Small intestine (tissue), 7 donors: ENCODE measurements around the gene DESI2. TPM values are rescaled to one million over a fixed set of nuclear protein-coding genes. Genes with fewer than 3 reads are reported as not detected.
A peak's percentile ranks its signal among the peaks of the same experiment; 100 is the strongest.

ENCODE experiments used
- DNase-seq, 2 donors: peaks; one replicate each; pipeline versions ENCODE4 v3.0.0 to v3.0.0-alpha.2; 2013
- FAIRE-seq: peaks from 2 replicates; lab custom pipeline; 2012; peaks lifted over from hg19 to GRCh38; lab: Jason Lieb, UNC
- H3K27ac ChIP-seq, 3 donors: one replicate each; pipeline ENCODE4 v1.5.1; 2013; ENCODE audit warnings: low read length in 2 of 3, mild to moderate bottlenecking in 2 of 3, control low read depth in 1 of 3, inconsistent platforms in 1 of 3, low read depth in 1 of 3, moderate library complexity in 1 of 3
- H3K27me3 ChIP-seq, 3 donors: one replicate each; pipeline ENCODE4 v1.6.1; 2013; ENCODE audit warnings: low read length in 3 of 3, inconsistent platforms in 1 of 3; ENCODE audit not compliant: control insufficient read depth in 3 of 3, insufficient read depth in 3 of 3
- H3K36me3 ChIP-seq, 3 donors: one replicate each; pipeline ENCODE4 v1.6.1; 2013; ENCODE audit warnings: low read length in 3 of 3, inconsistent platforms in 1 of 3, low read depth in 1 of 3, mild to moderate bottlenecking in 1 of 3, moderate library complexity in 1 of 3; ENCODE audit not compliant: control insufficient read depth in 3 of 3, insufficient read depth in 2 of 3
- H3K4me1 ChIP-seq, 3 donors: one replicate each; pipeline ENCODE4 v1.6.1; 2013; ENCODE audit warnings: low read length in 2 of 3, inconsistent platforms in 1 of 3, low read depth in 1 of 3, mild to moderate bottlenecking in 1 of 3, moderate library complexity in 1 of 3; ENCODE audit not compliant: control insufficient read depth in 3 of 3, insufficient read depth in 2 of 3
- H3K4me3 ChIP-seq, 3 donors: one replicate each; pipeline ENCODE4 v1.5.1; 2013; ENCODE audit warnings: low read length in 3 of 3, control low read depth in 1 of 3, inconsistent platforms in 1 of 3, low read depth in 1 of 3, mild to moderate bottlenecking in 1 of 3, moderate library complexity in 1 of 3
- H3K9me3 ChIP-seq, 2 donors: one replicate each; pipeline ENCODE4 v1.6.1; 2013; ENCODE audit warnings: low read depth in 1 of 2, low read length in 1 of 2; ENCODE audit not compliant: control insufficient read depth in 2 of 2, insufficient read depth in 1 of 2
- WGBS, 3 donors: extraction: QIAGEN DNeasy Blood & Tissue Kit; methylation state at CpG; one replicate each; pipeline ENCODE4 v1.1.7; 2013; 5-methylcytosine and 5-hydroxymethylcytosine counted together
- polyA plus RNA-seq, 4 donors: library from polyadenylated mRNA; stranded (reverse) in 3 of 4; unstranded in 1 of 4; fragments of 200-250 nt in 3 of 4; fragments of 120-200 nt in 1 of 4; gene quantifications; one replicate each; pipeline versions ENCODE4 v1.2.1 to v1.2.3, GENCODE V29; 2013
- donor health status: healthy with polysubstance abuse.
- donor health status: control.
- donor health status: control.
- donor health status: Bipolar disorder and iron deficiency.
- donor health status: healthy.

DESI2 gene
- polyA plus RNA-seq, 4 donors = 14.1 to 21.4 (median 17.7) TPM

DNA sequence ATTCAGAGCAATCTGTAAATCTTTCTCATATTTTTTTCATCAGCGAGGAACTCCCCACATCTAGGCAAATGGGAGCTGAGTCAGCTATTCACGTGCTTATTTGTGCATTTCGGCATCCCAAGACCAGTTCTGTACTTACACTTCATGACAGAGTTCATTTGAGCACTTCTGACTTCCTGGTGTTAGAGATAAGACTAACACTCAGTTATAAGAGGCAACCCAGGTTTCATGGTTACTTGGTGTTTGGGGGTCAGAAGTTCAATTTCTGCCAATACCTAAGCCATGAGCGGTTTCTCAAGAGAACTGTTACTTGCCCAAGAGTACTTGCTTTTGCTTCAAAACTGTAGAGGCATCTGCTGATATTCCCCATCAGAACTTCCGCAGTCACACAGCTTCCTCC is 24.1 kb upstream of the DESI2 start:
- no peaks in the 10 kb centered on the region for H3K27me3 ChIP-seq
- WGBS, 3 donors = 48 to 73% (median 67%) methylated on average over 5 of the region's 5 CpGs
- no peak overlapping the region for H3K27ac ChIP-seq
- H3K4me3 ChIP-seq = no peak overlapping the region
- no peak for FAIRE-seq
- H3K4me1 ChIP-seq = no peaks in the 10 kb centered on the region
- peak; percentile 20 to 58 for DNase-seq
- H3K36me3 ChIP-seq = no peaks in the 10 kb centered on the region
- H3K9me3 ChIP-seq = no peaks in the 10 kb centered on the region

DNA sequence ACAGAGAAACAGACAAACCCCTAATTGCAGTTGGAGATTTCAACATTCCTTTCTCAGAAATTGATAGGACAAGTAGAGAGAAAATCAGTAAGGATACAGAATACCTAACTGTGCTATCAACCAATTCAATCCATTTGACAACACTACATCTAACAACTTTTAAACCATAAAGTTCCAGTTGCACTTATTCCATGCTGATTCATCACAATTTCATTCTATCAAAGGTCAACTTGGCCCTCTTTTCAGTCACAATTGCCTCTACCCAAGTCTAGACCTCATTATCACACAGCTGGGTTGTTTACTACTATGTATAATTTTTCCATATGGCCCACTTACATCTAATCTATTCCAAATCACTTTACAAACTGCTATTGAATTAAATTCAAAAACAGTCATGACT is 19.8 kb upstream of the DESI2 start:
- no peak for FAIRE-seq
- H3K36me3 ChIP-seq = no peaks in the 10 kb centered on the region
- H3K4me1 ChIP-seq = no peaks in the 10 kb centered on the region
- H3K27ac ChIP-seq = no peak overlapping the region
- H3K4me3 ChIP-seq = no peak overlapping the region
- H3K9me3 ChIP-seq = no peaks in the 10 kb centered on the region
- no peak for DNase-seq
- no peaks in the 10 kb centered on the region for H3K27me3 ChIP-seq

DNA sequence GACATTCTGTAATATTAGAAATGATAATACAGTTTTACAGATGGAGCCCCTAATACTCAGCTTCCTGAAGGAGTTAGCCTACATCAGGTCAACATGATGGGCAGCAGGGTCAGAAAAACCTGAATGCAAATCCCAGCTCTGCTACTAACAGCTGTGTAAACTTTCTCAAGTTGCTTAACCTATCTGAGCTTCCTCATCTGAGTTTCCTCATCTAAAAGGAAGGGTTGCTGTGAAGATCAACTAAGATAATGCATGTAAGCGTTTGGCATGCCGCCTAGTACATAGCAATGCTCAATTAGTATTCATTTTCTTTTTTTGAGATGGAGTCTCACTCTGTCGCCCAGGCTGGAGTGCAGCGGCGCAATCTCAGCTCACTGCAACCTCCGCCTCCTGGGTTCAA is 18.4 kb upstream of the DESI2 start:
- Histone ChIP-seq H3K36me3 (no peaks in the 10 kb centered on the region), H3K9me3 (no peaks in the 10 kb centered on the region), H3K27me3 (no peaks in the 10 kb centered on the region), H3K4me1 (no peaks in the 10 kb centered on the region), H3K4me3 (no peak overlapping the region), H3K27ac (no peak overlapping the region)
- FAIRE-seq (no peak), DNase-seq (no peak)
- 92 to 95% (median 94%) methylated on average over 6 of the region's 6 CpGs for WGBS, 3 donors

DNA sequence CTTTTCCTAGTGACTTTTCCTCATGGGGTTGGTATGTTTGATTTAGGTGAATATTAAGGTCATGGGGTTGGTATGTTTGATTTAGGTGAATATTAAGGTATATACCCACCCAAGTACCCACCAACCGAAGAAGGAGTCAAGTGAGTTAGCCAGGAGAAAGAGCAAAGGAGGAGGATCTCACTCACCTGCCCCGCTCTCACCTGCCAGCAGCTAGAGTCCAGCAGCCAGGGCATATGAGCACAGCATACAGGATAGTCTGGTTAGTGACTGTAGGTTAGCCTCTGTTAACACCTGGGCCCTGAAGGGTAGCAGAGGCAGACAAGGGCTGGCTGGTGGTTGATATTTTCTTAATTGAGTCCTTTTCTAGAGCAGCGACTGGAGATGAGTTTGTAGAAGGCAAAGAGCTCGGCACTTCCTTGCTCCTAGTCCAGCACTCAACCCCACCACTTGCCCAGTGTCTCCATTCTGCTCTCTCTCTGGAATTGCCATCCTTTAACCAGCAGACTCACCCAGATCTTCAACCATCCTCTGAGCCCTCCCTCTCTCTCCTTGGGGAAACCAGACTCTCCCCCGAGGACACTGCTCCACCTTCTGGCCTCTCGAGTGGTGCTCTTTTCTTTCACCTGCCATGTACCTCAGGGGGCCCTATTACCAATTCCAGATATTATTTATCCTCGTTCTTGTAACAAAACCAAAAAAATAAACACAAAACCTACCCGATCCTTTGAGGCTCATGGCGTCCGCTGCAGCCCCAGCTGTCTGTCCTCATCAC is 16.3 kb upstream of the DESI2 start:
- DNase-seq = no peak
- no peaks in the 10 kb centered on the region for H3K27me3 ChIP-seq
- H3K36me3 ChIP-seq = no peaks in the 10 kb centered on the region
- H3K9me3 ChIP-seq = no peaks in the 10 kb centered on the region
- no peaks in the 10 kb centered on the region for H3K4me1 ChIP-seq
- 85 to 92% (median 88%) methylated on average over 10 of the region's 10 CpGs for WGBS, 3 donors
- FAIRE-seq = no peak
- H3K4me3 ChIP-seq = no peak overlapping the region
- no peak overlapping the region for H3K27ac ChIP-seq

DNA sequence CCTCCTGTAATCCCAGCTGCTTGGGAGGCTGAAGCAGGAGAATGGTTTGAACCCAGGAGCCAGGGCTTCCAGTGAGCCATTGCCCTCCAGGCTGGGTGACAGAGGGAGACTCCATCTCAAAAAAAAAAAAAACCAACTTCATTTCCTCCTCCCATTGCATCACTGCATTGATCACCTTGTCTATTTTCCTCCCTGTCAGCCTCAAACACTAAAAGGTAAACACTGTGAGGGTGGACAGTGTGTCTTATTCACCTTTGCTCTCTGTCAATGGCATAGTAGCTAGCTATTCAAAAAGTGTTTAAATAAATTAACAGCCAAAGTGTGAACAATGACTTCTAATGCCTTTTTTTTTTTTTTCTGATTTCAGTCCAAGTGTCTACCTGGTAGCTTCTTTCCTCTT is 13.4 kb upstream of the DESI2 start:
- Histone ChIP-seq H3K4me3 (no peak overlapping the region), H3K27ac (no peak overlapping the region), H3K4me1 (no peaks in the 10 kb centered on the region), H3K9me3 (no peaks in the 10 kb centered on the region), H3K36me3 (no peaks in the 10 kb centered on the region), H3K27me3 (peaks cover 0 to 3% (median 0%) of the 10 kb centered on the region in 3 donors)
- FAIRE-seq (no peak), DNase-seq (no peak)

DNA sequence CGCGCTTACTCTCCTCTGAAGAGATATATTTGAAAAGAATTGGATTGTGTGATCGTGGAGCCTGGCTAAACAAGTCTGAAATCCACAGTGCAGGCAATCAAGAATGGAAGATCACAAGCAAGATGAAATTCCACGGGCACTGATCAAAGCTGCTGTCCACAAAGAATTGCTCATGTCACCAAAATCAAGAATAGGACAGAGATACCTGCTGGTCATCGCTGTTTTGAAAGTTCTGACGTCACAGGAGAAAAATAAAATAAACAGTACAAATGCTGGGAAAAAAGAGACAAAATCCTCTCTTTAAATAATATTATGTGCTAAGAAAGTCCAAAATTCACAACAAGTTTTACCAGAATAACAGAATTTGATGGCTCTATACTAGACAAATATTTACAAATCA is 12.0 kb upstream of the DESI2 start:
- Histone ChIP-seq H3K4me3 (no peak overlapping the region), H3K36me3 (no peaks in the 10 kb centered on the region), H3K27me3 (peaks cover 0 to 3% (median 0%) of the 10 kb centered on the region in 3 donors), H3K27ac (no peak overlapping the region), H3K4me1 (no peaks in the 10 kb centered on the region), H3K9me3 (no peaks in the 10 kb centered on the region)
- 87 to 88% (median 88%) methylated on average over 6 of the region's 6 CpGs for WGBS, 3 donors
- no peak for FAIRE-seq
- DNase-seq = no peak

DNA sequence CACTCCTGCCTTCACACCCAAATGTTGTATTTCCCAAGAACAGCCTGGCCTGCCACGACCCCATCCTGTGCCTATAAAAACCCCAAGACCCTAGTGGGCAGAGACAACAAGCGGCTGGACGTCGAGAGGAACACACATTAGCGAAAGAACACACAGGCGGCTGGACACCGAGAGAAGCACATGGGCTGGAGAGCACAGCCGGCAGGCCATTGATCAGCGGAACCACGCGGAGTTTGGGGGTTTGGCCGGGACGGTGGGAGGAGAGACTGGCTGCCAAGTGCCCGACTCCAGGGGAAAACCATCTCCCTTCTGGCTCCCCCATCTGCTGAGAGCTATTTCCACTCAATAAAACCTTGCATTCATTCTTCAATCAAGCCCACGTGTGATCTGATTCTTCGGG is 10.4 kb upstream of the DESI2 start:
- H3K4me3 ChIP-seq = no peak overlapping the region
- no peak overlapping the region for H3K27ac ChIP-seq
- no peaks in the 10 kb centered on the region for H3K9me3 ChIP-seq
- FAIRE-seq = no peak
- H3K4me1 ChIP-seq = no peaks in the 10 kb centered on the region
- H3K27me3 ChIP-seq = peaks cover 0 to 3% (median 0%) of the 10 kb centered on the region in 3 donors
- no peak for DNase-seq
- H3K36me3 ChIP-seq = no peaks in the 10 kb centered on the region
- whole genome bisulfite sequencing, 3 donors = 88 to 90% (median 90%) methylated on average over 16 of the region's 16 CpGs

DNA sequence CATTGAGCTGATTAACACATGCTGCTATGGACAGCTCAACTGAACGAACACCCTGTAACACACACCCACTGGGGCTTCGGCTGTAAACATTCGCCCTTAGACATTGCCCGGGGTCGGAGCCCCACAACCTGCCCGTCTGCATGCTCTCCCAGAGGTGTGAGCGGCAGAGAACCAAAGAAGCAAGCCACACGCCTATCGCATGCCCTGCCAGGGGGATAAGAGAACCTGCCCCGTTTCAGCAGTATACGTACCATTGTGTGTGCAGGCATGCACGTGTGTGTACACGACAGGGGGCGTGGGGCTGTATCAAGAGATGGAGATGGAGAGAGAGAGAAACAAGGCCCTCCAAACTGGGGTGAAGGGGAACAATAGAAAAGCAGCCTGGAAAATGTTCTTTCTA is 9.9 kb upstream of the DESI2 start:
- H3K4me3 ChIP-seq = no peak overlapping the region
- H3K27ac ChIP-seq = no peak overlapping the region
- no peaks in the 10 kb centered on the region for H3K36me3 ChIP-seq
- WGBS, 3 donors = 91 to 95% (median 92%) methylated on average over 14 of the region's 14 CpGs
- H3K27me3 ChIP-seq = peaks cover 0 to 3% (median 0%) of the 10 kb centered on the region in 3 donors
- no peak for FAIRE-seq
- no peak for DNase-seq
- H3K9me3 ChIP-seq = no peaks in the 10 kb centered on the region
- no peaks in the 10 kb centered on the region for H3K4me1 ChIP-seq

DNA sequence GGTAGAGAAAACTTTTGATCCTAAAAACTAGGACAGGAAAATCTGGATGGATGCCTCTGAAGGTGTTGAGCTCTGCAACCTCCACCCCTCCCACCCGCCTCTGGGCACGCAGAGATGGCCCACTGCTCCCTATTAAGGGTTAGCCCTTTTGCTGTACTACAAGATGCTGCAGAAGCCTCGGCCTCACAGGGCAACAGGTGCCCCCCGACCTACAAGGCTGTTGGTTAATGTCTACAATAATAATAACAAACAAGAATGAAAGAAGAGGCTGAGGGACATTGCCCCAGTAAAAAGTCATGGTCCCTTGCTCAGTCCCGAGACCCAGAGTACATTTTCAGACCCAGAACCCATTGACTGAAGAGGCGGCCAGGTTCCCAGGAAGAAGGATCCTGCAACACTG is 7.5 kb upstream of the DESI2 start:
- Histone ChIP-seq H3K27ac (no peak overlapping the region), H3K9me3 (no peaks in the 10 kb centered on the region), H3K4me1 (no peaks in the 10 kb centered on the region), H3K27me3 (peaks cover 0 to 3% (median 0%) of the 10 kb centered on the region in 3 donors), H3K4me3 (no peak overlapping the region), H3K36me3 (no peaks in the 10 kb centered on the region)
- FAIRE-seq (no peak), DNase-seq (no peak)
- WGBS, 3 donors = 74 to 76% (median 76%) methylated on average over 6 of the region's 6 CpGs
